Panc1 (cell line): Measurements from ENCODE around the gene SHC3. TPM values are rescaled to one million over a fixed set of nuclear protein-coding genes. Genes with fewer than 3 reads are reported as not detected.

ENCODE experiments used
- ATAC-seq: fragments of 200-7000 bp; cut with Tn5 transposase; 2 replicates; pipeline ENCODE4 v1.9.1; 2020; ENCODE audit warnings: mild to moderate bottlenecking, moderate library complexity
- BruUV-seq: library from RNA; stranded (reverse); fragments of 400-500 nt; replicated peaks from 2 replicates; lab custom pipeline; 2021; lab: Mats Ljungman, UMichigan
- CTCF ChIA-PET: fragments of 300-600 bp; sonication (Branson Sonifier 250); formaldehyde crosslinking; loops from one replicate; lab custom pipeline; 2022; ENCODE audit warnings: antibody characterized with exemption; lab: Charles Lee
- POLR2A ChIA-PET: fragments of 300-600 bp; sonication (Branson Sonifier 250); formaldehyde crosslinking; loops from one replicate; lab custom pipeline; 2022; ENCODE audit warnings: antibody characterized with exemption; lab: Charles Lee
- DNase-seq: peaks from one replicate; pipeline ENCODE4 v3.0.0-alpha.2; 2010; ENCODE audit warnings: low read depth, low spot score
- H3K27ac ChIP-seq: 2 replicates; pipeline ENCODE4 v1.5.1; 2011; ENCODE audit warnings: mild to moderate bottlenecking, low read length, inconsistent platforms
- H3K27me3 ChIP-seq: fragments of 200-500 bp; sonication (Bioruptor generic); 2 replicates; pipeline ENCODE4 v1.6.0; 2014; ENCODE audit warnings: low read length, inconsistent platforms; ENCODE audit not compliant: control insufficient read depth, insufficient read depth
- H3K36me3 ChIP-seq: fragments of 200-500 bp; sonication (Bioruptor generic); 2 replicates; pipeline ENCODE4 v1.5.1; 2014; ENCODE audit warnings: inconsistent platforms, mild to moderate bottlenecking, low read length, moderate library complexity; ENCODE audit not compliant: control insufficient read depth, insufficient read depth
- H3K4me1 ChIP-seq: 2 replicates; pipeline ENCODE4 v1.5.1; 2011; ENCODE audit warnings: inconsistent platforms, mild to moderate bottlenecking, low read length, moderate library complexity; ENCODE audit not compliant: control insufficient read depth, insufficient read depth
- H3K4me3 ChIP-seq, 2 experiments: 2 replicates each; pipeline ENCODE4 v1.5.1; 2011 to 2012; ENCODE audit warnings: low read depth in 2 of 2, low read length in 2 of 2, mild to moderate bottlenecking in 2 of 2, inconsistent platforms in 1 of 2, moderate library complexity in 1 of 2
- H3K9me3 ChIP-seq: fragments of 200-500 bp; sonication (Bioruptor generic); 2 replicates; pipeline ENCODE4 v1.5.1; 2014; ENCODE audit warnings: low read depth, mild to moderate bottlenecking, inconsistent platforms, low read length, moderate library complexity; ENCODE audit not compliant: control insufficient read depth, insufficient read depth
- CTCF ChIP-seq: fragments of 450-650 bp; IDR thresholded peaks from 2 replicates; pipeline ENCODE4 v1.5.1; 2017; ENCODE audit warnings: mild to moderate bottlenecking
- POLR2AphosphoS5 ChIP-seq: IDR thresholded peaks from 2 replicates; pipeline ENCODE4 v1.6.1; 2012; ENCODE audit warnings: mild to moderate bottlenecking, low read depth, low read length, moderate library complexity
- REST ChIP-seq, 2 experiments: IDR thresholded peaks; 2 replicates each; pipeline ENCODE4 v1.6.1; 2011 to 2012; ENCODE audit warnings: low read depth in 2 of 2, control low read depth in 1 of 2, low read length in 1 of 2, mild to moderate bottlenecking in 1 of 2, moderate library complexity in 1 of 2; ENCODE audit not compliant: insufficient read depth in 1 of 2
- SIN3A ChIP-seq: IDR thresholded peaks from 2 replicates; pipeline ENCODE4 v1.6.1; 2012; ENCODE audit warnings: low read depth, mild to moderate bottlenecking, low read length, moderate library complexity, borderline replicate concordance; ENCODE audit not compliant: insufficient read depth
- TCF7L2 ChIP-seq: IDR thresholded peaks from 2 replicates; pipeline ENCODE4 v1.6.1; 2011; ENCODE audit warnings: mild to moderate bottlenecking, low read depth, low read length, inconsistent platforms
- in situ Hi-C: cut with HindIII; loops from 2 replicates; pipeline ENCODE4 v1.10.0; 2016; ENCODE audit warnings: low sequenced_read_pairs, low pct_unique_long_range_greater_than_20kb
- intact Hi-C: fragments of 100-400 bp; cut with micrococcal nuclease; formaldehyde crosslinking; loops from one replicate; pipeline ENCODE4 v1.10.0; 2022; ENCODE audit not compliant: unreplicated experiment
- total RNA-seq: library from RNA; stranded (reverse); gene quantifications from one replicate; pipeline ENCODE4 v1.2.1, GENCODE V29; 2021; ENCODE audit not compliant: unreplicated experiment

SHC3 gene
- total RNA-seq, 1 experiment from 2014 or later, result 1.7 TPM

- TF ChIP-seq CTCF, result no peak
- ChIA-PET CTCF (no interaction called here), POLR2A (no interaction called here)
- Histone ChIP-seq H3K36me3 (no peaks in the 10 kb centered on the region), H3K27me3 (no peaks in the 10 kb centered on the region), H3K4me1 (no peaks in the 10 kb centered on the region), H3K27ac (no peak overlapping the region), H3K9me3 (no peaks in the 10 kb centered on the region), H3K4me3 (no peak overlapping the region)
- ATAC-seq (no peak), DNase-seq (no peak)
- BruUV-seq, result no TSS peak
- intact Hi-C loops (no loop called here), in situ Hi-C loops (no loop called here)
These were observed 99.2 kb downstream of the SHC3 start for GRCh38 chr9:89079391-89079790.

- H3K4me1 ChIP-seq, result no peaks in the 10 kb centered on the region
- DNase-seq (no peak), ATAC-seq (no peak)
- POLR2A ChIA-PET, result no interaction called here
- no peaks in the 10 kb centered on the region for H3K36me3 ChIP-seq
- no peaks in the 10 kb centered on the region for H3K9me3 ChIP-seq
- in situ Hi-C loops (no loop called here), intact Hi-C loops (no loop called here)
- no peak overlapping the region for H3K27ac ChIP-seq
- CTCF ChIA-PET, result no interaction called here
- no TSS peak for BruUV-seq
- H3K27me3 ChIP-seq, result no peaks in the 10 kb centered on the region
- TF ChIP-seq REST (IDR thresholded peaks at IDR 0.05; ENCODE audit: insufficient read depth in 1 of 2, low read depth in 2 of 2, low read length in 1 of 2) (no peak), TCF7L2 (no peak), SIN3A (no peak), POLR2AphosphoS5 (no peak), CTCF (no peak)
- no peak overlapping the region for H3K4me3 ChIP-seq
These were observed 99.8 kb downstream of the SHC3 start for GRCh38 chr9:89078860-89079259.

GRCh38 chr9:89078421-89078820 lies 100.2 kb downstream of the SHC3 start:
- DNase-seq, result no peak
- ChIA-PET CTCF (no interaction called here), POLR2A (no interaction called here)
- no TSS peak for BruUV-seq
- in situ Hi-C loops (no loop called here), intact Hi-C loops (no loop called here)
- ATAC-seq, result no peak
- H3K4me3 ChIP-seq, result no peak overlapping the region
- no peaks in the 10 kb centered on the region for H3K36me3 ChIP-seq
- H3K27me3 ChIP-seq, result no peaks in the 10 kb centered on the region
- no peaks in the 10 kb centered on the region for H3K4me1 ChIP-seq
- no peak overlapping the region for H3K27ac ChIP-seq
- H3K9me3 ChIP-seq, result no peaks in the 10 kb centered on the region
- TF ChIP-seq TCF7L2 (no peak), REST (IDR thresholded peaks at IDR 0.05; ENCODE audit: insufficient read depth in 1 of 2, low read depth in 2 of 2, low read length in 1 of 2) (no peak), CTCF (no peak), POLR2AphosphoS5 (no peak), SIN3A (no peak)
